ENCODE data around the gene UBE2D2.

GRCh38 chr5:139654464-139654863 is 93.3 kb downstream of the UBE2D2 start:
- TF ChIP-seq CTCF (IDR thresholded peaks at IDR 0.05) (no peak), POLR2A (IDR thresholded peaks at IDR 0.05) (no peak), EP300 (IDR thresholded peaks at IDR 0.05) (no peak)

Data from upper lobe of left lung (tissue), 4 donors.